Adrenal gland (tissue), 12 donors: ENCODE results near the gene CRADD. TPM values are rescaled to one million over a fixed set of nuclear protein-coding genes. Genes with fewer than 3 reads are reported as not detected.

ENCODE experiments used
- DNase-seq, 7 donors: peaks; one replicate each; pipeline ENCODE4 v3.0.0-alpha.2; 2019 to 2020
- H3K27ac ChIP-seq, 5 donors: fragments of 200-600 bp; sonication (generic) in 4 of 5; 1 replicate in 3 of 5; 2 replicates in 2 of 5; pipeline versions ENCODE4 v1.5.1 to v1.8.0; 2016 to 2020; ENCODE audit warnings: mild to moderate bottlenecking in 1 of 5
- H3K27me3 ChIP-seq: fragments of 200-600 bp; 2 replicates; pipeline ENCODE4 v1.8.0; 2021
- H3K36me3 ChIP-seq, 2 donors: fragments of 200-600 bp; replicated peaks in 1 of 2; 1 replicate in 1 of 2; 2 replicates in 1 of 2; pipeline versions ENCODE4 v1.5.1 to v1.8.0; 2018 to 2022
- H3K4me1 ChIP-seq, 2 donors: fragments of 200-600 bp; replicated peaks in 1 of 2; 1 replicate in 1 of 2; 2 replicates in 1 of 2; pipeline versions ENCODE4 v1.5.1 to v1.8.0; 2018 to 2021
- H3K4me3 ChIP-seq, 4 donors: fragments of 200-600 bp; sonication (generic) in 3 of 4; one replicate each; pipeline ENCODE4 v1.5.1; 2016 to 2018
- H3K9me3 ChIP-seq, 3 donors: fragments of 200-600 bp; sonication (generic) in 1 of 3; replicated peaks in 1 of 3; 1 replicate in 2 of 3; 2 replicates in 1 of 3; pipeline versions ENCODE4 v1.5.1 to v1.8.0; 2016 to 2021
- CTCF ChIP-seq, 6 experiments: fragments of 450-650 bp in 4 of 6; fragments of 200-600 bp in 2 of 6; sonication (generic) in 1 of 6; IDR thresholded peaks; 1 replicate in 5 of 6; 2 replicates in 1 of 6; pipeline versions ENCODE4 v1.5.1 to v1.8.0; 2016 to 2021; ENCODE audit warnings: antibody characterized with exemption in 6 of 6, mild to moderate bottlenecking in 2 of 6, moderate library complexity in 1 of 6
- POLR2A ChIP-seq, 2 donors: fragments of 450-650 bp; IDR thresholded peaks; one replicate each; pipeline ENCODE4 v1.6.1; 2017; ENCODE audit warnings: antibody characterized with exemption in 2 of 2, mild to moderate bottlenecking in 2 of 2, moderate library complexity in 1 of 2
- WGBS, 4 donors: extraction: QIAGEN DNeasy Blood & Tissue Kit in 2 of 4; methylation state at CpG; one replicate each; pipeline versions ENCODE4 v1.1.5 to v1.1.7; 2013 to 2017; 5-methylcytosine and 5-hydroxymethylcytosine counted together
- intact Hi-C, 2 donors: fragments of 100-400 bp; cut with DNase I; formaldehyde crosslinking; loops; one replicate each; pipeline versions ENCODE4 v1.14.1 to v1.15.0; 2022 to 2023
- polyA plus RNA-seq, 3 donors: library from polyadenylated mRNA; stranded (reverse); fragments of 200-250 nt in 2 of 3; fragments of 350-450 nt in 1 of 3; fragmentation: Illumina TruSeq in 1 of 3; extraction: RNeasy Lipid Tissue Mini Kit (QIAGEN cat#74804) in 1 of 3; gene quantifications; one replicate each; pipeline ENCODE4 v1.2.3, GENCODE V29; 2013 to 2014
- total RNA-seq, 9 donors: library from RNA; depleted of rRNA in 4 of 9; stranded (reverse); fragments of >200 nt in 4 of 9; fragments of 120-200 nt in 1 of 9; fragmentation: NEBNext Ultra II Directional in 1 of 9; extraction: Animal tissue kit (Norgen Biotek cat#: 25700) in 1 of 9; gene quantifications; one replicate each; pipeline versions ENCODE4 v1.1.0 to v1.2.4, GENCODE V29; 2013 to 2023
- donor health status: healthy with polysubstance abuse.
- donor health status: Bipolar disorder and iron deficiency.
- donor health status: DM: yes; HTN: yes; CAD: no.
- donor health status: DM: no; HTN: no; CAD: no.
- donor health status: DM: no; HTN: no; CAD: no.
- donor health status: DM: yes; HTN: yes; CAD: no.

CRADD gene
- total and polyA plus RNA-seq, 12 donors: 7.3 to 70.1 (median 35.8) TPM

GRCh38 chr12:93807354-93807753, 130.2 kb downstream of the CRADD start:
- Histone ChIP-seq H3K4me3 (no peak overlapping the region), H3K27ac (no peak overlapping the region), H3K9me3 (no peaks in the 10 kb centered on the region), H3K36me3 (no peaks in the 10 kb centered on the region), H3K4me1 (peaks cover 16 to 38% of the 10 kb centered on the region in 2 donors), H3K27me3 (no peaks in the 10 kb centered on the region)
- intact Hi-C loops: no loop called here
- 73 to 89% (median 84%) methylated on average over 2 of the region's 2 CpGs for WGBS, 4 donors
- DNase-seq: no peak
- TF ChIP-seq POLR2A (IDR thresholded peaks at IDR 0.05) (no peak), CTCF (IDR thresholded peaks at IDR 0.05) (no peak)

- TF ChIP-seq CTCF (IDR thresholded peaks at IDR 0.05) (no peak), POLR2A (IDR thresholded peaks at IDR 0.05) (no peak)
- no peak overlapping the region for H3K4me3 ChIP-seq
- H3K4me1 ChIP-seq: peaks cover 15 to 38% of the 10 kb centered on the region in 2 donors
- no peak for DNase-seq
- intact Hi-C loops: no loop called here
- no peaks in the 10 kb centered on the region for H3K9me3 ChIP-seq
- no peaks in the 10 kb centered on the region for H3K36me3 ChIP-seq
- no peak overlapping the region for H3K27ac ChIP-seq
- WGBS, 4 donors: 90 to 95% (median 92%) methylated on average over 6 of the region's 6 CpGs
- H3K27me3 ChIP-seq: no peaks in the 10 kb centered on the region
Measured at GRCh38 chr12:93808169-93808899, 131.2 kb downstream of the CRADD start.

- H3K9me3 ChIP-seq: no peaks in the 10 kb centered on the region
- H3K27me3 ChIP-seq: no peaks in the 10 kb centered on the region
- no peak overlapping the region for H3K4me3 ChIP-seq
- H3K27ac ChIP-seq: peak overlapping the region in 4 of 5 donors; percentile 77 to 88 (median 80)
- no peak for DNase-seq
- H3K36me3 ChIP-seq: no peaks in the 10 kb centered on the region
- peaks cover 25 to 38% of the 10 kb centered on the region in 2 donors for H3K4me1 ChIP-seq
- intact Hi-C loops: no loop called here
- TF ChIP-seq CTCF (IDR thresholded peaks at IDR 0.05) (no peak), POLR2A (IDR thresholded peaks at IDR 0.05) (no peak)
- 69 to 92% (median 83%) methylated on average over 3 of the region's 3 CpGs for WGBS, 4 donors
Measured at GRCh38 chr12:93812626-93813025, 135.5 kb downstream of the CRADD start.

GRCh38 chr12:93813186-93813585, 136.0 kb downstream of the CRADD start:
- no peak for DNase-seq
- WGBS, 4 donors: 25 to 29% (median 27%) methylated on average over 3 of the region's 3 CpGs
- Histone ChIP-seq H3K4me1 (peaks cover 28 to 43% of the 10 kb centered on the region in 2 donors), H3K27me3 (no peaks in the 10 kb centered on the region), H3K9me3 (no peaks in the 10 kb centered on the region), H3K27ac (peak overlapping the region; percentile 34 to 88 (median 79)), H3K36me3 (no peaks in the 10 kb centered on the region), H3K4me3 (no peak overlapping the region)
- TF ChIP-seq POLR2A (IDR thresholded peaks at IDR 0.05) (no peak), CTCF (IDR thresholded peaks at IDR 0.05) (no peak)
- intact Hi-C loops: no loop called here
